Stimulated activated CD8-positive, alpha-beta memory T cell treated with anti-CD3 and anti-CD28 coated beads, Interleukin-12 subunit alpha, Interleukin-12 subunit beta, amount 100 ng/mL, for 24 hours (primary cell): ENCODE data around the gene KRT37.

Source experiments
- DNase-seq: peaks from one replicate; pipeline ENCODE4 v3.0.0-alpha.2; 2020; ENCODE audit errors: extremely low read depth

Gene KRT37

DNA sequence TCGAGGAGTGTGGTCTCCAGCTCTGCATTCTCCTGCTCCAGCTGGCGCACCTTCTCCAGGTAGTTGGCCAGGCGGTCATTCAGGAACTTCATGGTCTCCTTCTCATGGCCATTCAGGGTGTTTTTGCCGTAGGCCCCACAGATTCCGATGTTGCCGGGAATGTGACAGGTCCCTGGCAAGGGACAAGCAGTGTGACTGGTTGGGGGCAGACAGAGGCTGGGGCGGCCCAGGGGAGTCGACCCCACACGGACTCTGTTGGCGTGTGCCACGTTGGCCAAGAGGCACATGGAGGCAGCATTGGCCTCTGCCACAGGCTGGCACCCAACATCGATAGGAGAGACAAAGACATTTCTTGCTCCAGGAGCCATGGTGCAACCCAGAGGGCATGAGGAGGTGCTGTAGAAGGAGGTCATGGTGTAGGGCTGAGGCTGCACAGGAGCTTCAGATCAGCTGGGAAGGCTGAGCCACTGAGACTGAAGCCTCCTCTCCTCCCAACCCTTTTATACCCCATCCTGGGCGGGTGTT, at the start of gene KRT37:
Gene KRT37, minus strand, starts transcription at position 475 of the 525 bp plus-strand sequence. Its CDS starts 62 bp downstream, at position 413.
- no peak for DNase-seq

DNA sequence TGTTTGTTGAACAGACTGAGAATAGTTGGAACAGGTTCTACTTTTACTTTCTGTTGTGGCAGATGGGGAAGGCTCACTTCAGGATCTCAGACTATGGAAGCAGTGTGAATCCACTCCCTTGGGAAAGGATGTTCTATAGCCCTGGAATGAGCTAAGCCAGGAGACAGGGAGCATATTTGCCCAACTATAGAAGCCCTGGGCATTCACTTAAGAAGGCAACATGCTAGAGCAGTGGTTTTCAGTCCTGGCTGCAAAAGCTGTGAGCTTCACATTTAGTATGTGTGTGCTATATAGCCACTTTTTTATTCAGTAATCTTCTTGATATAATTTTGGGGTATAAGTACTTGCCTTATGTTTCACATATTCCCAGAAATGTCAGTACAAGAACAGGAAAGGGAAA, 44.0 kb upstream of the KRT37 start:
- DNase-seq, result no peak

DNA sequence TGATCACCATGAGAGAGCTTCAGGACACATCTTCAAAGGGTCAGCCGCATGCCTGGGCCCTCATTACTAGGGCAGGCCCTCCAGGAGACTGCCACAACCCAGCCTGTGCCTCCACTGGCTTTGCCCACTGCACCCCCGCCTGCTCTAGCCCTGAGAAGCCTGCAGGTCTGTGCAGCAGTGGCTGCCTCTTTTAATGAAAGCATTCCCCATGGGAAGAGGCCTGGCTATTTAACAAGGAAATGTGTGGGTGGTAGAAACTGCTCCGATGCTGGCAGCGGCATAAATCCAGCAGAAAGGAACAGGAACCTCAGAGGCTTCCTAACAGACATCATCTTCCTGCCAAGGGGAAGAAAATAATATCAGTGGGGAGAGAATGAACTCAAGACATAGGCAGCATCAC, 43.2 kb upstream of the KRT37 start:
- no peak for DNase-seq

DNA sequence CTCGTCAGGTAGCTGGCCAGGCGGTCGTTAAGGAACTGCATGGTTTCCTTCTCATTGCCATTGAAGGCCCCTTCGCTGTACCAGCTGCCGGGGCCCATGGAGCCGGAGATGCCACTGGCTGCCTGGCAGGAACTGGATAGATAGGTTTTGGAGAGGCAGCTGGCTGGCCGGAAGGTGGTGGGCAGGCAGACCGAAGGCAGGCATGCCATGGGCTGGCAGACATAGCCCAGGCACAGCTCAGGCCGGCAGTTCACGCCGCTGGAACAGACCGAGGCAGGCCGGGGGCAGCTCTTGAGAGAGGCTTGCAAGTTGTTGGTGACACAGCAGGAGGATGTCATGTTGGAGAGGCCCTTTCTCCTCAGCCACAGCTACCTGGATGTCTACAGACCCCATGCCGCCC, 42.6 kb upstream of the KRT37 start, which contains the start of gene KRT32:
Gene KRT32, minus strand, starts transcription at position 399 of the 400 bp plus-strand sequence. Its CDS starts 61 bp downstream, at position 338.
- no peak for DNase-seq

DNA sequence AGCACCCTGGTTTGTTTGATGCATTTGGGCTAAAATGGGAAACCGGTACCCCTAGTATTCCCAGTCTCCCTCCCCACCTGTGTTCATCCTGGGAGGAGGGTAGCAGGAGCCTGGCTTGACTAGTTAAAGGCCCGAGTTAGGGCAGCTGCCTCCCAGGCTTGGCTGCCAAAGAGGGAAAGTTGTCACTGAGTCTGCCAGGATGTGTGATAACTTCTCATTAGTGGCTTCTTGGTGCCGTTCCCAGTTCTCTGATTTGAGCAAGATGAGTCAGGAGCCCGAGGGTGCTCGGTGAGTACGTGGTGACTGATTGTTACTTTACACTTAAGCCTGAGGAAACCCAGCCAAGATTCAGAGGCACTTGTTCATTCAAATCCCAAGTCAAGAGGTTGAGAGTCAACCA, 40.3 kb upstream of the KRT37 start:
- DNase-seq, result no peak

DNA sequence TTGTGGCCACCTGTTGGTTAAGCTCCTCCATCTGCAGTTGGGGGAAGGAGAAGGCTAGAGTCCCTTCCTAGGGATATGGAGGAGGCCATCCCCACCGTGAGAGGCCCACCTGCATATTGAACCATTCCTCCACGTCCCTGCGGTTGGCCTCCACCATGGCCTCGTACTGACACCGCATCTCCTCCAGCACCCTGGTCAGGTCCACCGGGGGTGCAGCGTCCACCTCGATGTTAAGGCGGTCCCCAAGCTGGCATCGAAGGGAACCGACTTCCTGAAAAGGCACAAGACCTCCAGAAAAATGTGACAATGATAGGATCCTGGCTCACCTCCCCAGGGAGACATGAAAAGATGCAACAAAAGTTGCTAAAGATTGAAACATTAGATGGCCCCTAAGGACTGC, 39.8 kb upstream of the KRT37 start:
- no peak for DNase-seq

DNA sequence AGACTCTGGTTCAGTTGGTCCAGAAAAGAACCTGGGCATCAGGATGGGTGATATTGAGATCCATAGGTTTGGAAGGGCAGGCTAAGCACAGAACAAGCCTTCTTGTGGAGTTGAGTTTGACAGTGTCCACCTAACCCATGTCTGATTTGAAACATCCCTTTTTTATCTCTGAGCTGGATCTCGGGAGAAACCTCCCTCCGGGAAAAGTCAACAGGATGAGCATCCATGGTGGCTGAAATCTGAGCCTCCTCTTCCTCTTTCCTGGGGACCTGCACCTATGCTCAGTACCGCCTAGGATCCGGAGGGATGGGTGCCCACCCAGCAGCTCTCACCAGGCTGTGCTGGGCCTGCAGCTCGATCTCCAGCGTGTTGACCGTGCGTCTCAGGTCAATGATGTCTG, 39.4 kb upstream of the KRT37 start:
- no peak for DNase-seq

DNA sequence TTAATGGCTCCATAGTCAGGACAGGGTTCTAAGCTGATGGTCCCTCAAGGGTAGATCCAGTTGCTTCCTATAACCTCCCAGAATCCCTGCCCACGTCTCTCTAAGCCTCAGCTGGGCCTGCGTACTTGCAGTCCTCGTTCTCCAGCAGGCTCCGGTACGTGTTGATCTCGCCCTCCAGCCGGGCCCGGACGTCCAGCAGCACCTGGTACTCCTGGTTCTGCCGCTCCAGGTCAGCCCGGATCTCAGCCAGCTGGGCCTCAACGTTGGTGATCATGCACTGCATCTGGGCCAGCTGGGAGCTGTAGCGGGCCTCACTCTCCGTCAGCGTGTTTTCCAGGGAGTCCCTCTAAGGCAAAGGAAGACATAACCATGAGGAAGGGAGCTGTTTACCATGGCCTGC, 38.3 kb upstream of the KRT37 start:
- no peak for DNase-seq

DNA sequence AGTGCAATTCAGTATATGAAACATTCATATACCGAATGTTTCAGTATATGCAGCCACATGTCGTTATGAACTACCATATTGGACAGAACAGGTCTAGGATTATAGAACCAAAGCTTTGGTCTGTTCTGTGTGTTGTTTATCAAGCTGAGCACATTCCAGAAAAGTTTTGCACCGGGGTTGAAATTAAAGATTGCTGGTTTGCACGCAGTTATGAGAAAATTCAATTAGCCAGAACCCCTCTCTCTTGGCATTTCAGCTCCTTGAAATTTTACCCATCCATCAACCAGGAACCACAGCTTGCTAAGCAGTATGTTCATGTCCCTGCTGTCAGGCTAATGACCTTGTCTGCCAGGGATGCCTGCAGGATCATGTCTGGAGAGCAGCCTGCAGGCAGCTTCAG, 33.3 kb upstream of the KRT37 start:
- no peak for DNase-seq

DNA sequence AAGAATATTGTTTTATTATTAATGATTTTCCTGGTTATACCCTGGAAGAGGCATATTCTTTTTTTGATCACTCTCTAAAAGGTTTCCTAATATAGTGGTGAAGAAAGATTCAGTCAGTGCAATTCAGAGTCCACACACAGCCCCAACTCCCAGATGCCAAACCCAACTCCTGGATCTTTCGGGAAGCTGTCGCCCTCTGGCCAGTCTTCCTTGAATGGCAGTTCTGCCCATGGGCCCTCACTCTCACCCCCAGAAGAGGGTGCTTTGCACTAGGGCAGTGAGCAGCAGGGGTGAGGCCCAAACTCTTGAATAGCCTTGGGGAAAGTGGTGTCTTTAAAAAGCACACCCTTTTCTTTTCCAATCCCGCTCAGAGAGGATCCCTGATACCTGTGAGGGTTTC, 31.8 kb upstream of the KRT37 start:
- no peak for DNase-seq

DNA sequence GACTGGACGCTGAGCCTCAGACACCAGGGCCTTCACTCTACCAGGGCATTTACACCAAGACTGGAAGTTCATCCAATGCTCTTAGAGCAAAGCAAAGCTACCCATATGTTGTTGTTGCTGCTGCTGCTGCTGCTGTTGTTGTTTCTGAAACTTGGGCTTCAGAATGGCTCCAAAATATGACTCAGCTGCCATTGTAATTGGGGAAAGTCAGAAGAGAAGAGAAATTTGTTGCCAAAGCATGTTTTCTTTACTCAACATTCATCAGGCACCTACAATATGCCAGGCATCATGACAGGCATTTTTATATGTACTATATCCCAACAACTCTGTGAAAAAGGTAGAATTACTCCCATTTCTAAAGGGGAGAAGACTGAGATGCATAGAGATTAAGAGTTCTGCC, 30.9 kb upstream of the KRT37 start:
- DNase-seq, result no peak

DNA sequence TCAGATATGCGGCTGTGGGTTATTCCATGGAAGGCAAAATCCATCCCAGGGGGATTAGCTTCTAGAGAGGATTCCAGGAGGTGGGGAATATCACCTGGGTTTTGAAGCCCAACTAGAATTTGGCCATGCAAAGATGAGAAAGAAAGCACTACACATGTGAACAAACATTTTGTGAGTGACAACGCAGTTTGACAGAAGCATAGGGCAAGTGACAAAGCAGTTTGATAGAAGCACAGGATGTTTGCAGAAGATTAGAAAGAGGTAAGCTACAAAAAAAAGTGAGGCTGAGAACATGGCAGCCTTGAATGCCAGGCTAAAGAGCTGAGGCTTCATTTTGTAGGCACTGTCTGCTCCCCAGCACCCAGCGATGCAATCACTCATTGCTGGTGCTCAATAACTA, 28.7 kb upstream of the KRT37 start:
- DNase-seq, result no peak

DNA sequence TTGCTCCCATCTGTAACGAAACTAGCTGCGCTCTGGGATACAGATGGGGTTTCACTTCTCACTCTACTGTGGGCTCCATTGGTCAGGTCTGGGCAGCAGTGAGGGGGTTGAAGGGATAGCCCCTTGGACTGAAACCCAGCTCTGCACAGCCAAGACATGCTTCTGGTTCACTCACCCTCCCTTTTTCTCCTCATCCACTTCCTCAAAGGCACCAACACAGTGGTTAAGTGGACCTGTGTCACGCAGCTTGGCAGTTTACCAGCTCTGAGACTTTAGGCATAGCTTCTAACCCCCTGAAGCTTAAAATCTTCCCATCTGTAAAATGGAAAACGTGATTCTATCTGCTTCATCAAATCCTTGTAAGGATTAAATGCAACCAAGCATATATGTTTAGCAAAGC, 27.9 kb upstream of the KRT37 start:
- DNase-seq, result no peak

DNA sequence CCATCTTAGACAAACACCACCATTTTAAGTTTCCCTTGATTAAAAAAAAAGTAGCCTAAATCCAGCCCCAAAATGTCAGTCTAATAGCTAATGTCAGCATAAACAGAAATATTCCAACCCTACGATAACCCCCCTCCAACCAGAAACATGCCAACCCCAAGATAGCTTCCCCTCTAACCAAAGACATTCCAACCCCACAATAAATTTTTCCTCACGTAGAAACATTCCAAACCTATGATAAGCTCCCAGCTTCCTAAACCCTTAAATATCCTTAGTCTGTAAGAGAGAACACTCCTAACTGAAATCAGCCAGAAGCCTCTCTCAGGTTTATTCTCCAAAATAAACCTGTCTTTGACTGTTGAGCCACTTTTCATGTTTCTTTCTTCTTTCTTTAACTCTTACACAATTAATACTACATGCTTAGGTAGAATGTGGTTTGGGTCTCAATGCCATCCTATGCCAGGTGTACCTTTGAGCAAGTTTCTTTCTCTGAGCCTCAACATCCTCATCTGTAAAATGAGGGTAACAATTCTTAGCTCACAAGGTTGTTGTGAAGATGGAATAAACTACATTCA, 26.9 kb upstream of the KRT37 start:
- DNase-seq, result no peak

DNA sequence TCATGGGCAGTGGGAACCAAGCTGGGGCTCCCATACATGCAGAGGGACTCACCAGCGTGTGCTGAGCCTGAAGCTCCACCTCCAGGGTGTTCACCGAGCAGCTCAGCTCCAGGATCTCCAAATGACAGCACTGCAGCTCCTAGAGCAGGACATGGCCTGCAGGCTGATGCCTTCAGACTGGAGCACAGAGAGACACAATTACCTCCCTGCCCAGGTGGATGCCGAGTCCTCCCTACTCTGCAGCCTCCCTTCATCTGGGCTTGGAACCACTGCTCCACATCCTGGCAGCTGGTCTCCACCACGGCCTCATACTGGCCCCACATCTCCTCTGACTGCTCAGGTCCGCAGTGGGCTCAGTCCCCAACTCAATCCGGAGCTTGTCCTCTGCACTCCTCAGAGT, 24.6 kb upstream of the KRT37 start:
- DNase-seq, result no peak

DNA sequence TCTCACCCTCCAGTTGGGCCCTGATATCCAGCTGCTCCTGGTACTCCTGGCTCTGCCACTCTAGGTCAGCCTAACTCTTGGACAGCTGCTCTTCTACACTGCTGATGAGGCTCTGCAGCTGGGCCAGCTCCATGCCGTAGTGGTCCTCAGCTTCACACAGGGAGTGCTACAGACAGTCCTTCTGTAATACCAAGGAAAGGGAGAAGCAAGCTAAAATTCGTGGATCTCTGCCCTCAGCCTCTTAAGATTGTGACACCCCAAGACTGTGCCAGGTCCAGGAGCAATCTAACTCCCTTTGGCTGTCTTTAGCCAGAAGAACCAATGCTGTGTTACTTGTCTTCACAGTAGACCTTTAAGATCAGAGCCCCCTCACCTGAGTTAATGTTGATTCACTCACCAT, 24.1 kb upstream of the KRT37 start:
- no peak for DNase-seq

DNA sequence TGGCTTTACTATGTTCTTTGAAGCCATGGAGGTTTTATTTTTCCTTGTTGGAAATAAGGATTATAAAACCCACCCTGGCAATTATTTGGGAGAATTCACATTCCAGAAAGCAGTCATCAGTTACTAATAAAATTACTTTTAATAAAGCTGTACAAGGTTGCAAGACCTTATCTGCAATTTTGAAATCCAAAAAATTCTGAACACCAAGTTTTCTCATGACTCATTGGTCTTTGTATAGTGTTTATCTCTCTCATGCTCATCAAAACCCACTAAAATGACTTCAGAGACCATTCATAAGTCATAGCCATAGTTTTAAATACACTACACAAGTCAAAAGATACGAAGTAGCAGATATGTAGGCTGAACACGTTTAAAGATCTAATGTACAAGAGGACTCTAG, 22.4 kb upstream of the KRT37 start:
- no peak for DNase-seq

DNA sequence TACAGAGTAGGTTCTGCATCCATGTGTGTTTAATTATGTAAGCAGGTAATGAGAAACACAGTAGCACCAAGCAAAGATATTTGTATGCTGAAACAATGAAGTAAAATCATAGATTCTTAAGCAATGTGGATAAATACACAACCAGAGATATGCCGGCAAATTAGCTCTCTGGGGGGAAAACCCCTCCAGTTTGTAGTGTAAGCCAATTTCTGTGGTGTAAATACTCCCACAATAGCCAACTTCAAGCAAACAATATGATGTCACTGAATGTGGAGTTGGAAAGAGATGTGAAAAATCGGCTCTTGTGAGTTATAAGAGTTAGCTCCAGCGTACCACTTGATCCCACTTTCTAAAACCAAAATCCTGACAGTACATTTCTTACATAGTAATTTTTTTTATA, 20.3 kb upstream of the KRT37 start:
- no peak for DNase-seq

DNA sequence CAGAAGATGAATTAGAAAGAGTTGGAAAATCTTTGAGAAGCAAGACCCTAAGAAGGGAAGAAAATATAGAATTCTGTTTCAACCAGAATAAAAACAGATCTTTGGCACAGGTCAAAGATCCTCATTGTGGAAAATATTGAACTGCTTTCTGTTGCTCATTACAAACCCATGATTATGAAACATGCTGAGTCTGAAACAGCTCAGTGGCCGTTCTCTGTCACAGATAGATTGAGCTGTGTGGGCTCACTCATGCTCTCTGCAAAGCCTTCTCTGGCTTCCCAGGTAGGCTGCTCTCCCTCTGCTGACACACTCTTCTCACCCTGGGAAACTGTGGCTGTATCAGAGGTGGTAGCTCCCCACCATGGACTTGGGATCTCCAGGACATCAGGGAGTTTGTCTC, 19.8 kb upstream of the KRT37 start:
- DNase-seq, result no peak

DNA sequence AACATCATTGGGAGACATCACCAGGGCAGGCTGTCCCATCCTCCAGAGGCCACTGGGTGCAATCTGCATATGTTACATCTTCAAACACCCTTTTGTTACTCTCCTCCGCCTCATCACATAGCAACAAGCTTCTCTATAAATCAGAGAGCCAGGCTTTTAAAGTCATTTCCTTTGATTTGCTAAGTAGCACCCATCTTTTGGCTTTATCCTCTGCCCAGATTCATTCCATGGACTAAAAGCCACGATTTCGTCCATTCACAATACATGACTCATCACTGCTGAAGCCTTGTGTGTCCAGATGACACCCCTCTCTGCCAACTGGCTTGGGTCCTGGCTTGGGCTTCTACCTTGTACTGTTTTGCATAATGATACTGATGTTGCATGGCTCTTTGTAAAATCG, 18.4 kb upstream of the KRT37 start:
- DNase-seq, result no peak

DNA sequence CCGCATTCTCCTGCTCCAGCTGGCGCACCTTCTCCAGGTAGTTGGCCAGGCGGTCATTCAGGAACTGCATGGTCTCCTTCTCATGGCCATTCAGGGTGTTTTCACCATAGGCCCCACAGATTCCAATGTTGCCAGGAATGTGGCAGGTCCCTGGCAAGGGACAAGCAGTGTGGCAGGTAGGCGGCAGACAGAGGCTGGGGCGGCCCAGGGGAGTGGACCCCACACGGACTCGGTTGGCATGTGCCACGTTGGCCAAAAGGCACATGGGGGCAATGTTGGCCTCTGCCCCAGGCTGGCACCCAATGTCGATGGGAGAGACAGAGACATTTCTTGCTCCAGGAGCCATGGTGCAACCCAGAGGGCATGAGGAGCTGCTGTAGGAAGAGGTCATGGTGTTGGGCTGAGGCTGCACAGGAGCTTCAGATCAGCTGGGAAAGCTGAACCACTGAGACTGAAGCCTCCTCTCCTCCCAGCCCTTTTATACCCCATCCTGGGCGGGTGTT, 16.2 kb upstream of the KRT37 start, which contains the start of gene KRT38:
Gene KRT38, minus strand, starts transcription at position 453 of the 503 bp plus-strand sequence. Its CDS starts 62 bp downstream, at position 391.
- DNase-seq, result no peak

DNA sequence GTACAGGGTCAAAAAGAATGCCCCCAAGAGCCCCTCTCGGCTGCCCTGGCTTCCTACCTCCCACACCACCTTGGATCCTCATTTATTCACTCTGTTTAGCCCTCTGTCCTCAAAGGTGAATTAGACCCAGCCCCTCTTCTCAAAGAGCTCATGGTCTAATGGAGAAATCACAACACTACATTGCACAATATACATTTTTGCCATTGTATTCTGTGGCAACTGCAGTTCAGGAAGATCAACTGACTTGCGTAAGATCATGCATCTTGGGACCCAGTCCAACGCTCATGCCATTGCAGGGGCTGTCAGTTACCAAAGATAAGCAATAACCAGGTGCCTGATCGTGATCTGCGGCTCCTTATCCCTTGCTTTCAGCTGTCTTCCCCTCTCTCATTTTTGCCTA, 15.0 kb upstream of the KRT37 start:
- DNase-seq, result no peak

DNA sequence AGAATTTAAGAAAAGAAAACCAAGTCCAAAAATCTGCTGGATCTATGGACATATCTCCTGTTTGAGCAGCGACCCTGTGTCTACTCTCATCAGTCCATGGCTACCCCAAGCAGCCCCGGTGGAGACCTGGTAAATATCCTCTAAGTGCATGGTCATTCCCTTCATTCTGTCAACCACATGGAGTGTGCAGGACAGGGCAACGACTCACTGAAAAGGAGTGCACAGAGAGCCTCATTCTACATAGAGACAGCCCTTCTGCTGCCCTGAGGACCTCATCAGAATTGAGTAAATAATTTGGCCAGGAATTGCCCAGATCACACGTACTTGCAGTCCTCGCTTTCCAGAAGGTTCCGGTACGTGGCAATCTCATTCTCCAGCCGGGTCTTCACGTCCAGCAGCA, 13.4 kb upstream of the KRT37 start:
- DNase-seq, result no peak

DNA sequence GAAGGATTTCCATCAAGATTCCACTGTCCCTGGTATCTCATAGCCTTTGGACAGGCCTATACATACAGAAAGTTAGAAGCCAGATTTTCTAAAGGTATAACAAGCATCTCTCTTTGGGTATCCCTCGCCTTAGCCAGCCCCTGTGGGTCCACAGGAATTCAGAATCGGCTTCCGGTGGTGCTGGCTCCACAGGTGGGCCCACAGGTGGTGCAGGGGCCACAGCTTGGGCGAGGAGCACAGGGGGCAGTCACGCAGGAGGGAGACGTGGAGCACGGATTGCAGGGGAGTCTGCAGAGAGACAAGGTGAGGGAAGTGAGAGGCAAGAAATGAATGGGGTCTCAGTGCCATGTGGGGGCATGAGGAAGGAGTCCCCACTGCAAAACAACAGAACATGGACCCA, 12.9 kb upstream of the KRT37 start:
- DNase-seq, result no peak
